Peyer's patch (tissue), 4 donors: ENCODE results near the gene PPP1R3C. TPM values are rescaled to one million over a fixed set of nuclear protein-coding genes. Genes with fewer than 3 reads are reported as not detected.

ENCODE experiments used
- DNase-seq, 3 donors: peaks; one replicate each; pipeline ENCODE4 v3.0.0-alpha.2; 2017 to 2019
- H3K27ac ChIP-seq, 4 donors: fragments of 200-600 bp; sonication (generic); one replicate each; pipeline ENCODE4 v1.5.1; 2016 to 2019
- H3K27me3 ChIP-seq, 2 donors: fragments of 200-600 bp; sonication (generic); one replicate each; pipeline ENCODE4 v1.5.1; 2019
- H3K36me3 ChIP-seq, 3 donors: fragments of 200-600 bp; sonication (generic); one replicate each; pipeline ENCODE4 v1.5.1; 2016 to 2019
- H3K4me1 ChIP-seq, 4 donors: fragments of 200-600 bp; sonication (generic); one replicate each; pipeline ENCODE4 v1.5.1; 2016 to 2019
- H3K4me3 ChIP-seq, 4 donors: fragments of 200-600 bp; sonication (generic); 1 replicate in 3 of 4; 2 replicates in 1 of 4; pipeline ENCODE4 v1.5.1; 2016 to 2019; ENCODE audit warnings: mild to moderate bottlenecking in 1 of 4
- H3K9me3 ChIP-seq, 4 donors: fragments of 200-600 bp; sonication (generic); one replicate each; pipeline ENCODE4 v1.5.1; 2016 to 2019; ENCODE audit warnings: mild to moderate bottlenecking in 1 of 4
- CTCF ChIP-seq, 6 experiments: fragments of 450-650 bp in 4 of 6; fragments of 200-600 bp in 2 of 6; sonication (generic) in 1 of 6; IDR thresholded peaks; one replicate each; pipeline ENCODE4 v1.5.1; 2017 to 2019; ENCODE audit warnings: antibody characterized with exemption in 6 of 6, mild to moderate bottlenecking in 3 of 6, moderate library complexity in 1 of 6
- POLR2A ChIP-seq, 2 donors: fragments of 450-650 bp; IDR thresholded peaks; one replicate each; pipeline ENCODE4 v1.5.1; 2017; ENCODE audit warnings: antibody characterized with exemption in 2 of 2, mild to moderate bottlenecking in 2 of 2, moderate library complexity in 2 of 2
- total RNA-seq, 4 donors: library from RNA; depleted of rRNA; stranded (reverse); fragments of >200 nt; gene quantifications; one replicate each; pipeline ENCODE4 v1.1.0, GENCODE V29; 2016

The PPP1R3C gene
- total RNA-seq, 4 donors from 2014 or later: 1.1 to 4.1 (median 1.6) TPM

- no peaks in the 10 kb centered on the region for H3K9me3 ChIP-seq
- no peaks in the 10 kb centered on the region for H3K36me3 ChIP-seq
- TF ChIP-seq POLR2A (IDR thresholded peaks at IDR 0.05) (no peak), CTCF (IDR thresholded peaks at IDR 0.05) (no peak)
- no peaks in the 10 kb centered on the region for H3K27me3 ChIP-seq
- no peak for DNase-seq
- peak overlapping the region in 3 of 4 donors; percentile 37 to 81 (median 52) for H3K27ac ChIP-seq
- H3K4me1 ChIP-seq: peaks cover 0 to 38% (median 0%) of the 10 kb centered on the region in 4 donors
- no peak overlapping the region for H3K4me3 ChIP-seq
These were observed 41.1 kb downstream of the PPP1R3C start for GRCh38 chr10:91591797-91592174.

GRCh38 chr10:91590904-91591796 lies 41.7 kb downstream of the PPP1R3C start:
- H3K27ac ChIP-seq: peak overlapping the region; percentile 37 to 81 (median 52)
- no peak for TF ChIP-seq CTCF (IDR thresholded peaks at IDR 0.05)
- TF ChIP-seq POLR2A (IDR thresholded peaks at IDR 0.05): no peak
- H3K4me3 ChIP-seq: no peak overlapping the region
- peaks cover 0 to 31% (median 0%) of the 10 kb centered on the region in 4 donors for H3K4me1 ChIP-seq
- no peaks in the 10 kb centered on the region for H3K27me3 ChIP-seq
- peak; percentile 17 to 52 (median 52) for DNase-seq
- H3K9me3 ChIP-seq: no peaks in the 10 kb centered on the region
- no peaks in the 10 kb centered on the region for H3K36me3 ChIP-seq

GRCh38 chr10:91590142-91590903 lies 42.5 kb downstream of the PPP1R3C start:
- TF ChIP-seq CTCF (IDR thresholded peaks at IDR 0.05) (no peak), POLR2A (IDR thresholded peaks at IDR 0.05) (no peak)
- no peaks in the 10 kb centered on the region for H3K36me3 ChIP-seq
- H3K9me3 ChIP-seq: no peaks in the 10 kb centered on the region
- peak in 1 of 3 donors; percentile 48 for DNase-seq
- H3K4me3 ChIP-seq: no peak overlapping the region
- H3K4me1 ChIP-seq: peaks cover 0 to 30% (median 0%) of the 10 kb centered on the region in 4 donors
- H3K27ac ChIP-seq: peak overlapping the region; percentile 37 to 81 (median 52)
- no peaks in the 10 kb centered on the region for H3K27me3 ChIP-seq

- TF ChIP-seq CTCF (IDR thresholded peaks at IDR 0.05) (no peak), POLR2A (IDR thresholded peaks at IDR 0.05) (no peak)
- no peaks in the 10 kb centered on the region for H3K27me3 ChIP-seq
- no peaks in the 10 kb centered on the region for H3K36me3 ChIP-seq
- H3K4me1 ChIP-seq: peaks cover 0 to 30% (median 0%) of the 10 kb centered on the region in 4 donors
- DNase-seq: no peak
- peak overlapping the region in 3 of 4 donors; percentile 18 to 81 (median 51) for H3K27ac ChIP-seq
- H3K9me3 ChIP-seq: no peaks in the 10 kb centered on the region
- H3K4me3 ChIP-seq: no peak overlapping the region
These were observed 43.2 kb downstream of the PPP1R3C start for GRCh38 chr10:91589658-91590035.

GRCh38 chr10:91589015-91589657 lies 43.7 kb downstream of the PPP1R3C start:
- Histone ChIP-seq H3K4me1 (peaks cover 0 to 30% (median 0%) of the 10 kb centered on the region in 4 donors), H3K4me3 (no peak overlapping the region), H3K36me3 (no peaks in the 10 kb centered on the region), H3K9me3 (no peaks in the 10 kb centered on the region), H3K27ac (peak overlapping the region in 3 of 4 donors; percentile 25 to 81 (median 51)), H3K27me3 (no peaks in the 10 kb centered on the region)
- DNase-seq: no peak
- TF ChIP-seq CTCF (IDR thresholded peaks at IDR 0.05) (no peak), POLR2A (IDR thresholded peaks at IDR 0.05) (no peak)
